Measurements from ENCODE around the gene ADH5. TPM values are rescaled to one million over a fixed set of nuclear protein-coding genes. Genes with fewer than 3 reads are reported as not detected.
"Not testable (repeated sequence)": the region's sequence is repeated elsewhere in the genome, so short reads cannot be mapped to it uniquely, and the experiment has no call there.

The ADH5 gene
- total and polyA plus RNA-seq, 7 donors = 59.8 to 108 (median 75.1) TPM

DNA sequence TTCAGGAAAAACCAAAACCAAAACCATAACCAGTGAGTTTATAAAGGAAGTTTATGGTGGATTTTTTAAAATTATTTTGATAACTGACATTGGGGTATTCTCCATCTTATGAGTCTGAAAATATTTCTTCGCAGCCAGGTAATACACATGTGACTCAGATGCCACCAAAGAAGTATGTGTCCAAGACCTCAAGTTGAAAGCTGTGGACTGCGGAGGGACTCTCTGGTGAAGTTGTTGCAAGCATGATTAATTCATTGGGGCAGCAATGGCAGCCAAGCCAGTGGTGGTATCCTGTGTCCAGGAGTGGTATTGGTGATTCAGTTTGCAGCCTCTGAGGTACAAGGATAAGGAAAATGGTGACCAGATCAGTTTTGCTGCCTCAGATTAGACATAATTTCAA, 14.0 kb upstream of the ADH5 start:
- ATAC-seq = no peak
- no peaks in the 10 kb centered on the region for H3K9me3 ChIP-seq
- H3K4me1 ChIP-seq = no peaks in the 10 kb centered on the region
- no peak overlapping the region for H3K4me3 ChIP-seq
- DNase-seq = no peak
- no peak overlapping the region for H3K27ac ChIP-seq
- no peaks in the 10 kb centered on the region for H3K36me3 ChIP-seq (ENCODE audit: insufficient read depth in 1 of 2, low read depth in 1 of 2)
- intact Hi-C loops (cut with DNase I) = no loop called here
- TF ChIP-seq, protein P1, sequence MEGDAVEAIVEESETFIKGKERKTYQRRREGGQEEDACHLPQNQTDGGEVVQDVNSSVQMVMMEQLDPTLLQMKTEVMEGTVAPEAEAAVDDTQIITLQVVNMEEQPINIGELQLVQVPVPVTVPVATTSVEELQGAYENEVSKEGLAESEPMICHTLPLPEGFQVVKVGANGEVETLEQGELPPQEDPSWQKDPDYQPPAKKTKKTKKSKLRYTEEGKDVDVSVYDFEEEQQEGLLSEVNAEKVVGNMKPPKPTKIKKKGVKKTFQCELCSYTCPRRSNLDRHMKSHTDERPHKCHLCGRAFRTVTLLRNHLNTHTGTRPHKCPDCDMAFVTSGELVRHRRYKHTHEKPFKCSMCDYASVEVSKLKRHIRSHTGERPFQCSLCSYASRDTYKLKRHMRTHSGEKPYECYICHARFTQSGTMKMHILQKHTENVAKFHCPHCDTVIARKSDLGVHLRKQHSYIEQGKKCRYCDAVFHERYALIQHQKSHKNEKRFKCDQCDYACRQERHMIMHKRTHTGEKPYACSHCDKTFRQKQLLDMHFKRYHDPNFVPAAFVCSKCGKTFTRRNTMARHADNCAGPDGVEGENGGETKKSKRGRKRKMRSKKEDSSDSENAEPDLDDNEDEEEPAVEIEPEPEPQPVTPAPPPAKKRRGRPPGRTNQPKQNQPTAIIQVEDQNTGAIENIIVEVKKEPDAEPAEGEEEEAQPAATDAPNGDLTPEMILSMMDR (IDR thresholded peaks at IDR 0.05) = no peak
- WGBS, 3 donors = 96 to 99% (median 98%) methylated on average over 2 of the region's 2 CpGs
- H3K27me3 ChIP-seq (ENCODE audit: insufficient read depth in 3 of 3, low read length in 2 of 3) = no peaks in the 10 kb centered on the region

DNA sequence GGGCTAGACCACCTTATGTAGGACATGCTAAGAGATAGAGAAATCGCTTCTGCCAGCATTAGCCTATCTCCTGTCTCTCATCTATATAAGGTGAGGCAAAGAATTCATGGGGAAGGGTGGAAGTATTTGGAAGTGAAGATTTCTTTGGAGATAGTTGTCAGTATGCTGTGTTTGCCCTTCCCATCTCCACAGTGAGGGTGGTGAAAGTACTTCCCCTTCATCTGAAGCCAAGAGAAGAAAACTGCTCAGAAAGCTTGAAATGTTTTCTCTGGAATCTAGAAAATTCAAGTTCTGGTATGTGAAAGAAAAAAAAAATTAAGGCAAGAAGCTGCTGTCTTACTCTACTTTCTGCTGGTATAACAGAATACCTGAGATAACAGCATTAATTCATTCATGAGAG, 12.3 kb upstream of the ADH5 start:
- TF ChIP-seq, protein P1 (IDR thresholded peaks at IDR 0.05) = no peak
- WGBS, 3 donors = 93 to 100% (median 100%) methylated on average over 1 of the region's 1 CpG
- DNase-seq (no peak), ATAC-seq (no peak)
- H3K36me3 ChIP-seq (ENCODE audit: insufficient read depth in 1 of 2, low read depth in 1 of 2) = no peaks in the 10 kb centered on the region
- H3K4me3 ChIP-seq = no peak overlapping the region
- no peak overlapping the region for H3K27ac ChIP-seq
- no peaks in the 10 kb centered on the region for H3K9me3 ChIP-seq
- no peaks in the 10 kb centered on the region for H3K4me1 ChIP-seq
- intact Hi-C loops (cut with DNase I) = no loop called here
- no peaks in the 10 kb centered on the region for H3K27me3 ChIP-seq (ENCODE audit: insufficient read depth in 3 of 3, low read length in 2 of 3)

DNA sequence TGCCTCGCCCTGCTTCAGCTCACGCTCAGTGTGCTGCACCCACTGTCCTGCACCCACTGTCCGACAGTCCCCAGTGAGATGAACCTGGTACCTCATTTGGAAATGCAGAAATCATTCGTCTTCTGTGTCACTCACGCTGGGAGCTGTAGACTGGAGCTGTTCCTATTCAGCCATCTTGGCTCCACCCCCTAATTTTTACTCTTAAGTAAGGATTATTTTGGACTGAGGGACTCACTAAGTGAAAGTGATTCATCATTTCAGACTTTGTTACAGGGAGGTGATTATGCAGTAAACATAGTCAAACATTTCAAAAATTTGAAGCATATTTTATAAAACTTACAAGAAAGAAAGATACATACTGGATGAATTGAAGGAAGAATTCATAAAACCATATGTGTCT, 11.2 kb upstream of the ADH5 start:
- H3K4me1 ChIP-seq; H3K9me3 ChIP-seq; H3K36me3 ChIP-seq (ENCODE audit: insufficient read depth in 1 of 2, low read depth in 1 of 2); intact Hi-C loops (cut with DNase I); H3K4me3 ChIP-seq; ATAC-seq; H3K27ac ChIP-seq; H3K27me3 ChIP-seq (ENCODE audit: insufficient read depth in 3 of 3, low read length in 2 of 3); DNase-seq: not testable (repeated sequence)
- 75 to 96% (median 96%) methylated on average over 5 of the region's 5 CpGs for WGBS, 3 donors

DNA sequence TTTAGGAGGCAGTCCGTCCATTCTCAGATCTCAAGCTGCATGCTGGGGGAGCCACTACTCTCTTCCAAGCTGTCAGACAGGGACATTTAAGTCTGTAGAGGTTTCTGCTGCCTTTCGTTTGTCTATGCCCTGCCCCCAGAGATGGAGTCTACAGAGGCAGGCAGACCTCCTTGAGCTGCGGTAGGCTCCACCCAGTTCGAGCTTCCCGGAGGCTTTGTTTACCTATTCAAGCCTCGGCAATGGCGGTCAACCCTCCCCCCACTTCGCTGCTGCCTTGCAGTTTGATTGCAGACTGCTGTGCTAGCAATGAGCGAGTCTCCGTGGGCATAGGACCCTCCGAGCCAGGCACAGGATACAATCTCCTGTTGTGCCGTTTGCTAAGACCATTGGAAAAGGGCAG, 10.7 kb upstream of the ADH5 start:
- TF ChIP-seq, protein P1 (IDR thresholded peaks at IDR 0.05) = no peak
- Histone ChIP-seq H3K4me3 (no peak overlapping the region), H3K9me3 (no peaks in the 10 kb centered on the region), H3K36me3 (ENCODE audit: insufficient read depth in 1 of 2, low read depth in 1 of 2) (no peaks in the 10 kb centered on the region), H3K27ac (no peak overlapping the region), H3K27me3 (ENCODE audit: insufficient read depth in 3 of 3, low read length in 2 of 3) (no peaks in the 10 kb centered on the region), H3K4me1 (no peaks in the 10 kb centered on the region)
- 93 to 95% (median 95%) methylated on average over 11 to 12 of the region's 12 CpGs for WGBS, 3 donors
- DNase-seq = no peak
- intact Hi-C loops (cut with DNase I) = no loop called here
- ATAC-seq = no peak

DNA sequence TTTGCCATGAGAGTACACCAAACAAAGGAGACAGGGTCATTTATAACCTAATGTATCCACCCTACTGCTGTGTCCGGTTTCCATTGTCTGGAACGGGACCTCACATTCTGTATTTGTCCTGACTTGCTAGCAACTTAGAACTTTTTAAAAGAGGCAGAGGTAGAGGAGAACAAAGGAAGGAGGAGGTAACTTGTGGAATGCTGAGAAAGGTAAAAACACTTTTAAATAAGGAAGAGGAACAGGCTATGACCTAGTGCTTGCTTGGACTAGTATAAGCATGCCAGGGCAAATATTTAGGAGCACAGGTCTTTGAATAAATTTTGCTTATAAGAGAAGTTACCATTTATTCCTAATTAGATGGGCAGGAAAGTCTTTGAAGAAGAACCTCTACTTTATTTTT, 3.3 kb upstream of the ADH5 start:
- H3K4me3 ChIP-seq; H3K27ac ChIP-seq; H3K9me3 ChIP-seq; DNase-seq; ATAC-seq; H3K27me3 ChIP-seq (ENCODE audit: insufficient read depth in 3 of 3, low read length in 2 of 3); intact Hi-C loops (cut with DNase I); H3K36me3 ChIP-seq (ENCODE audit: insufficient read depth in 1 of 2, low read depth in 1 of 2): not testable (repeated sequence)
- H3K4me1 ChIP-seq = peaks cover 17% of the 10 kb centered on the region
- 81 to 89% (median 88%) methylated on average over 2 of the region's 2 CpGs for WGBS, 3 donors

DNA sequence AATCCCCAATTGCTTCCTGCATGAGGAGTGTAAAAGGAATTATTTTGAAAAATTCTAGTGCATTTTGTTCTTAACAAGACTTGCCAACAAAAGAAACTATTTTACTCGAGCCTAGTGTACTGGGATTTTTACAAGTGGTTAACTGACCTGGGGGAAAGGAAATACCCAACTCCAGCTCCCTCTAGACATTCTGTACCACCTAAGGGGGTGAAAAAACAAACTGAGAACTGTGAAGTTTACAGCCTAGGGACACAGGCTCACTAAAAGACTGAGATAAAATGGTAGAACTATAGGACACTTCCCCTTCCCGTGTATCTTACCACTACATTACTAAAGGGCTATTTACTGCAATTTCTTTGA, 2.6 kb upstream of the ADH5 start:
- ATAC-seq (no peak), DNase-seq (no peak)
- no peaks in the 10 kb centered on the region for H3K27me3 ChIP-seq (ENCODE audit: insufficient read depth in 3 of 3, low read length in 2 of 3)
- H3K27ac ChIP-seq = no peak overlapping the region
- TF ChIP-seq, protein P1 (IDR thresholded peaks at IDR 0.05) = no peak
- intact Hi-C loops (cut with DNase I) = no loop called here
- no peaks in the 10 kb centered on the region for H3K36me3 ChIP-seq (ENCODE audit: insufficient read depth in 1 of 2, low read depth in 1 of 2)
- peaks cover 23% of the 10 kb centered on the region for H3K4me1 ChIP-seq
- H3K9me3 ChIP-seq = no peaks in the 10 kb centered on the region
- no peak overlapping the region for H3K4me3 ChIP-seq
- 40 to 57% (median 46%) methylated on average over 2 of the region's 2 CpGs for WGBS, 3 donors
